ENCODE results near the gene WNT8B.

GRCh38 chr10:100507357-100507732 lies 44.5 kb downstream of the WNT8B start:
- TF ChIP-seq CTCF (IDR thresholded peaks at IDR 0.05) (no peak), EP300 (IDR thresholded peaks at IDR 0.05; ENCODE audit: low read depth) (no peak), POLR2A (IDR thresholded peaks at IDR 0.05) (no peak), POLR2AphosphoS5 (IDR thresholded peaks at IDR 0.05) (no peak)
